Measurements from ENCODE around the gene CAMK2A.

- TF ChIP-seq, protein P1, sequence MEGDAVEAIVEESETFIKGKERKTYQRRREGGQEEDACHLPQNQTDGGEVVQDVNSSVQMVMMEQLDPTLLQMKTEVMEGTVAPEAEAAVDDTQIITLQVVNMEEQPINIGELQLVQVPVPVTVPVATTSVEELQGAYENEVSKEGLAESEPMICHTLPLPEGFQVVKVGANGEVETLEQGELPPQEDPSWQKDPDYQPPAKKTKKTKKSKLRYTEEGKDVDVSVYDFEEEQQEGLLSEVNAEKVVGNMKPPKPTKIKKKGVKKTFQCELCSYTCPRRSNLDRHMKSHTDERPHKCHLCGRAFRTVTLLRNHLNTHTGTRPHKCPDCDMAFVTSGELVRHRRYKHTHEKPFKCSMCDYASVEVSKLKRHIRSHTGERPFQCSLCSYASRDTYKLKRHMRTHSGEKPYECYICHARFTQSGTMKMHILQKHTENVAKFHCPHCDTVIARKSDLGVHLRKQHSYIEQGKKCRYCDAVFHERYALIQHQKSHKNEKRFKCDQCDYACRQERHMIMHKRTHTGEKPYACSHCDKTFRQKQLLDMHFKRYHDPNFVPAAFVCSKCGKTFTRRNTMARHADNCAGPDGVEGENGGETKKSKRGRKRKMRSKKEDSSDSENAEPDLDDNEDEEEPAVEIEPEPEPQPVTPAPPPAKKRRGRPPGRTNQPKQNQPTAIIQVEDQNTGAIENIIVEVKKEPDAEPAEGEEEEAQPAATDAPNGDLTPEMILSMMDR (IDR thresholded peaks at IDR 0.05 in 4 of 5, conservative IDR thresholded peaks at IDR 0.05 in 1 of 5): no peak
- TF ChIP-seq POLR2A (IDR thresholded peaks at IDR 0.05): no peak
Measured at GRCh38 chr5:150261231-150261630, 28.3 kb downstream of the CAMK2A start.

All from gastrocnemius medialis (tissue), 4 donors.